GM12878 (cell line): ENCODE measurements around the gene ARHGAP45. TPM values are rescaled to one million over a fixed set of nuclear protein-coding genes. Genes with fewer than 3 reads are reported as not detected.

Experiments
- ATAC-seq: fragments of 200-7000 bp; cut with Tn5 transposase; 3 replicates; pipeline ENCODE4 v1.9.1; 2020; ENCODE audit warnings: mild to moderate bottlenecking, moderate library complexity
- BruUV-seq: library from RNA; stranded (reverse); fragments of 400-500 nt; replicated peaks from 2 replicates; lab custom pipeline; 2021; lab: Mats Ljungman, UMichigan
- CTCF ChIA-PET: fragments of 300-600 bp; sonication (Branson Sonifier 250); formaldehyde crosslinking; extraction: SDS; loops from one replicate; lab custom pipeline; 2021; ENCODE audit warnings: inconsistent platforms; lab: Yijun Ruan, JAX
- POLR2A ChIA-PET: fragments of 350-600 bp; formaldehyde crosslinking; extraction: SDS; loops from one replicate; lab custom pipeline; 2021; ENCODE audit warnings: inconsistent platforms; lab: Charles Lee
- RAD21 ChIA-PET: fragments of 300-600 bp; sonication (Branson Sonifier 250); formaldehyde crosslinking; loops from one replicate; lab custom pipeline; 2023; ENCODE audit warnings: antibody characterized with exemption; ENCODE audit not compliant: unreplicated experiment; lab: Charles Lee
- SMC1A ChIA-PET: fragments of 300-600 bp; sonication (Branson Sonifier 250); formaldehyde crosslinking; loops from one replicate; lab custom pipeline; 2023; ENCODE audit not compliant: unreplicated experiment, uncharacterized antibody; lab: Charles Lee
- DNase-seq: peaks from one replicate; pipeline ENCODE4 v3.0.0-alpha.2; 2011; ENCODE audit warnings: low read depth, low spot score
- FAIRE-seq: peaks from 3 replicates; lab custom pipeline; 2011; peaks lifted over from hg19 to GRCh38; lab: Jason Lieb, UNC
- H2AFZ ChIP-seq: 2 replicates; pipeline ENCODE4 v1.6.0; 2011; ENCODE audit warnings: low read depth, low read length, control low read depth; ENCODE audit not compliant: control insufficient read depth
- H3K27ac ChIP-seq: 2 replicates; pipeline ENCODE4 v1.5.1; 2011; ENCODE audit warnings: control low read depth; ENCODE audit not compliant: control insufficient read depth, insufficient read depth
- H3K27me3 ChIP-seq, 2 experiments: replicated peaks in 1 of 2; 2 replicates each; pipeline versions ENCODE4 v1.6.0 to v1.6.1; 2011; ENCODE audit warnings: low read length in 1 of 2; ENCODE audit not compliant: control insufficient read depth in 2 of 2, insufficient read depth in 2 of 2
- H3K36me3 ChIP-seq, 2 experiments: 2 replicates each; pipeline ENCODE4 v1.5.1; 2011; ENCODE audit warnings: low read length in 1 of 2; ENCODE audit not compliant: control insufficient read depth in 2 of 2, insufficient read depth in 2 of 2
- H3K4me1 ChIP-seq: 2 replicates; pipeline ENCODE4 v1.6.1; 2011; ENCODE audit warnings: mild to moderate bottlenecking, low read length, moderate library complexity, mixed read lengths; ENCODE audit not compliant: control insufficient read depth, insufficient read depth
- H3K4me2 ChIP-seq: 2 replicates; pipeline ENCODE4 v1.6.0; 2011; ENCODE audit warnings: control low read depth; ENCODE audit not compliant: control insufficient read depth, insufficient read depth
- H3K4me3 ChIP-seq: fragments of 200-600 bp; sonication (generic); 2 replicates; pipeline ENCODE4 v1.5.1; 2016
- H3K79me2 ChIP-seq: 2 replicates; pipeline ENCODE4 v1.6.0; 2011; ENCODE audit warnings: low read length; ENCODE audit not compliant: control insufficient read depth, insufficient read depth
- H3K9ac ChIP-seq: 2 replicates; pipeline ENCODE4 v1.8.0; 2011; ENCODE audit warnings: low read length, control low read depth, mixed read lengths; ENCODE audit not compliant: control insufficient read depth, insufficient read depth
- H3K9me3 ChIP-seq: replicated peaks from 3 replicates; pipeline ENCODE4 v1.5.1; 2011; ENCODE audit warnings: mild to moderate bottlenecking, low read length; ENCODE audit not compliant: control insufficient read depth, insufficient read depth
- H4K20me1 ChIP-seq: 2 replicates; pipeline ENCODE4 v1.6.0; 2011; ENCODE audit not compliant: control insufficient read depth, insufficient read depth
- CHD1 ChIP-seq: IDR thresholded peaks from 2 replicates; pipeline ENCODE4 v1.6.1; 2012; ENCODE audit warnings: low read depth, low read length, improper control_type of control experiment
- CHD4 ChIP-seq: fragments of 200-600 bp; sonication (generic); IDR thresholded peaks from 2 replicates; pipeline ENCODE4 v1.6.1; 2016; ENCODE audit warnings: mild to moderate bottlenecking
- CREB1 ChIP-seq: IDR thresholded peaks from 2 replicates; pipeline ENCODE4 v1.6.1; 2012; ENCODE audit warnings: low read depth, mild to moderate bottlenecking, inconsistent platforms
- EZH2 ChIP-seq: IDR thresholded peaks from 2 replicates; pipeline ENCODE4 v1.6.1; 2012; ENCODE audit warnings: low read depth, mild to moderate bottlenecking, control low read depth, inconsistent platforms, low read length, borderline replicate concordance; ENCODE audit not compliant: control insufficient read depth
- FOXK2 ChIP-seq: fragments of 450-650 bp; IDR thresholded peaks from 2 replicates; pipeline ENCODE4 v1.6.1; 2017; ENCODE audit warnings: mild to moderate bottlenecking, moderate library complexity
- SIX5 ChIP-seq: IDR thresholded peaks from 2 replicates; pipeline ENCODE4 v1.6.1; 2011; ENCODE audit warnings: mild to moderate bottlenecking, low read depth, low read length, moderate library complexity; ENCODE audit not compliant: severe bottlenecking
- ZNF274 ChIP-seq: IDR thresholded peaks from one replicate; pipeline ENCODE4 v1.8.0; 2011; ENCODE audit not compliant: insufficient read length, insufficient read depth
- ZNF622 ChIP-seq: fragments of 450-650 bp; IDR thresholded peaks from 2 replicates; pipeline ENCODE4 v1.6.1; 2017; ENCODE audit warnings: mild to moderate bottlenecking, inconsistent platforms
- ZZZ3 ChIP-seq: IDR thresholded peaks from 2 replicates; pipeline ENCODE4 v1.6.1; 2011; ENCODE audit warnings: low read depth; ENCODE audit not compliant: control insufficient read depth, insufficient read length
- WGBS: methylation state at CpG from one replicate; pipeline ENCODE4 v1.1.6; 2016; ENCODE audit warnings: low lambda C conversion rate; ENCODE audit not compliant: insufficient replicate concordance, insufficient coverage; ENCODE audit errors: missing lambda C conversion rate; 5-methylcytosine and 5-hydroxymethylcytosine counted together
- in situ Hi-C: fragments of 300-500 bp; cut with MboI; formaldehyde crosslinking; loops from 9 replicates; pipeline ENCODE4 v1.14.3; 2018; ENCODE audit warnings: mixed read lengths
- intact Hi-C: fragments of 100-400 bp; cut with micrococcal nuclease; formaldehyde crosslinking; loops from one replicate; pipeline ENCODE4 v1.14.2; 2022; ENCODE audit not compliant: unreplicated experiment
- polyA plus RNA-seq, 11 experiments: library from polyadenylated mRNA; depleted of rRNA in 4 of 11; unstranded in 6 of 11; stranded (reverse) in 5 of 11; fragments of >200 nt; fragmentation: Nextera tagmentation in 4 of 11; fragmentation: Illumina TruSeq in 1 of 11; extraction: Ambion mirVana in 4 of 11; extraction: Trizol in 1 of 11; gene quantifications; 1 replicate in 1 of 11; 2 replicates in 10 of 11; pipeline versions ENCODE4 v1.2.1 to v1.2.3, GENCODE V29; 2011 to 2016; ENCODE audit warnings: inconsistent platforms in 2 of 11, missing spikeins in 2 of 11, low read depth in 1 of 11
- total RNA-seq, 4 experiments: library from RNA; depleted of rRNA in 3 of 4; stranded (reverse); fragments of >200 nt in 3 of 4; fragmentation: Illumina TruSeq in 1 of 4; extraction: Trizol in 1 of 4; gene quantifications; 2 replicates each; pipeline versions ENCODE4 v1.2.1 to v1.2.3, GENCODE V29; 2013 to 2021
- TF ChIP-seq, protein P1 (sequence below): IDR thresholded peaks from 2 replicates; pipeline ENCODE4 v1.6.1; 2012; ENCODE audit warnings: low read depth, low read length, improper control_type of control experiment
- TF ChIP-seq, protein P2 (sequence below): IDR thresholded peaks from 2 replicates; pipeline ENCODE4 v1.6.1; 2012; ENCODE audit warnings: mild to moderate bottlenecking, low read depth, low read length

Gene ARHGAP45
- total and polyA plus RNA-seq, 10 of the 15 experiments (the other 5 are each of a cell fraction or from before 2014, with no cell fraction given), result 1.4 to 151 (median 59.9) TPM

- Histone ChIP-seq H3K27me3 (no peaks in the 10 kb centered on the region), H3K4me3 (no peak overlapping the region), H3K4me2 (no peak overlapping the region), H2AFZ (no peak overlapping the region), H3K9me3 (no peaks in the 10 kb centered on the region), H3K79me2 (no peaks in the 10 kb centered on the region), H3K27ac (no peak overlapping the region), H3K36me3 (peaks cover 0 to 1% of the 10 kb centered on the region in 2 experiments; a peak in 1 of 4 replicates)
- 44% methylated on average over 76 of the region's 77 CpGs for WGBS
- ATAC-seq (no peak), FAIRE-seq (no peak), DNase-seq (no peak)
- ChIA-PET CTCF (no interaction called here), SMC1A (no interaction called here), RAD21 (no interaction called here), POLR2A (no interaction called here)
- BruUV-seq, result no TSS peak
- intact Hi-C loops (no loop called here), in situ Hi-C loops (no loop called here)
- TF ChIP-seq SIX5 (no peak), CHD1 (no peak), ZNF274 (no peak), ZNF622 (no peak), EZH2 (no peak), FOXK2 (no peak), ZZZ3 (no peak), CREB1 (no peak), CHD4 (no peak)
- TF ChIP-seq, protein P1, sequence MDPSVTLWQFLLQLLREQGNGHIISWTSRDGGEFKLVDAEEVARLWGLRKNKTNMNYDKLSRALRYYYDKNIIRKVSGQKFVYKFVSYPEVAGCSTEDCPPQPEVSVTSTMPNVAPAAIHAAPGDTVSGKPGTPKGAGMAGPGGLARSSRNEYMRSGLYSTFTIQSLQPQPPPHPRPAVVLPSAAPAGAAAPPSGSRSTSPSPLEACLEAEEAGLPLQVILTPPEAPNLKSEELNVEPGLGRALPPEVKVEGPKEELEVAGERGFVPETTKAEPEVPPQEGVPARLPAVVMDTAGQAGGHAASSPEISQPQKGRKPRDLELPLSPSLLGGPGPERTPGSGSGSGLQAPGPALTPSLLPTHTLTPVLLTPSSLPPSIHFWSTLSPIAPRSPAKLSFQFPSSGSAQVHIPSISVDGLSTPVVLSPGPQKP, result no peak
- TF ChIP-seq, protein P2, sequence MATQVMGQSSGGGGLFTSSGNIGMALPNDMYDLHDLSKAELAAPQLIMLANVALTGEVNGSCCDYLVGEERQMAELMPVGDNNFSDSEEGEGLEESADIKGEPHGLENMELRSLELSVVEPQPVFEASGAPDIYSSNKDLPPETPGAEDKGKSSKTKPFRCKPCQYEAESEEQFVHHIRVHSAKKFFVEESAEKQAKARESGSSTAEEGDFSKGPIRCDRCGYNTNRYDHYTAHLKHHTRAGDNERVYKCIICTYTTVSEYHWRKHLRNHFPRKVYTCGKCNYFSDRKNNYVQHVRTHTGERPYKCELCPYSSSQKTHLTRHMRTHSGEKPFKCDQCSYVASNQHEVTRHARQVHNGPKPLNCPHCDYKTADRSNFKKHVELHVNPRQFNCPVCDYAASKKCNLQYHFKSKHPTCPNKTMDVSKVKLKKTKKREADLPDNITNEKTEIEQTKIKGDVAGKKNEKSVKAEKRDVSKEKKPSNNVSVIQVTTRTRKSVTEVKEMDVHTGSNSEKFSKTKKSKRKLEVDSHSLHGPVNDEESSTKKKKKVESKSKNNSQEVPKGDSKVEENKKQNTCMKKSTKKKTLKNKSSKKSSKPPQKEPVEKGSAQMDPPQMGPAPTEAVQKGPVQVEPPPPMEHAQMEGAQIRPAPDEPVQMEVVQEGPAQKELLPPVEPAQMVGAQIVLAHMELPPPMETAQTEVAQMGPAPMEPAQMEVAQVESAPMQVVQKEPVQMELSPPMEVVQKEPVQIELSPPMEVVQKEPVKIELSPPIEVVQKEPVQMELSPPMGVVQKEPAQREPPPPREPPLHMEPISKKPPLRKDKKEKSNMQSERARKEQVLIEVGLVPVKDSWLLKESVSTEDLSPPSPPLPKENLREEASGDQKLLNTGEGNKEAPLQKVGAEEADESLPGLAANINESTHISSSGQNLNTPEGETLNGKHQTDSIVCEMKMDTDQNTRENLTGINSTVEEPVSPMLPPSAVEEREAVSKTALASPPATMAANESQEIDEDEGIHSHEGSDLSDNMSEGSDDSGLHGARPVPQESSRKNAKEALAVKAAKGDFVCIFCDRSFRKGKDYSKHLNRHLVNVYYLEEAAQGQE, result no peak
- TF ChIP-seq, all 136 proteins: peak for 0
- H4K20me1 ChIP-seq, result no peaks in the 10 kb centered on the region
- H3K4me1 ChIP-seq, result no peaks in the 10 kb centered on the region
- H3K9ac ChIP-seq, result no peak overlapping the region
Measured at GRCh38 chr19:1046836-1047695, 19.9 kb upstream of the ARHGAP45 start.
